Activated CD8-positive, alpha-beta memory T cell treated with anti-CD3 and anti-CD28 coated beads for 1 hour (primary cell): ENCODE measurements around the gene RNF182.
"Not testable (repeated sequence)": the region's sequence is repeated elsewhere in the genome, so short reads cannot be mapped to it uniquely, and the experiment has no call there.

Experiments used
- DNase-seq, 2 donors: peaks; one replicate each; pipeline ENCODE4 v3.0.0-alpha.2; 2020; ENCODE audit warnings: low read depth in 1 of 2; ENCODE audit errors: extremely low read depth in 1 of 2

Gene RNF182

DNA sequence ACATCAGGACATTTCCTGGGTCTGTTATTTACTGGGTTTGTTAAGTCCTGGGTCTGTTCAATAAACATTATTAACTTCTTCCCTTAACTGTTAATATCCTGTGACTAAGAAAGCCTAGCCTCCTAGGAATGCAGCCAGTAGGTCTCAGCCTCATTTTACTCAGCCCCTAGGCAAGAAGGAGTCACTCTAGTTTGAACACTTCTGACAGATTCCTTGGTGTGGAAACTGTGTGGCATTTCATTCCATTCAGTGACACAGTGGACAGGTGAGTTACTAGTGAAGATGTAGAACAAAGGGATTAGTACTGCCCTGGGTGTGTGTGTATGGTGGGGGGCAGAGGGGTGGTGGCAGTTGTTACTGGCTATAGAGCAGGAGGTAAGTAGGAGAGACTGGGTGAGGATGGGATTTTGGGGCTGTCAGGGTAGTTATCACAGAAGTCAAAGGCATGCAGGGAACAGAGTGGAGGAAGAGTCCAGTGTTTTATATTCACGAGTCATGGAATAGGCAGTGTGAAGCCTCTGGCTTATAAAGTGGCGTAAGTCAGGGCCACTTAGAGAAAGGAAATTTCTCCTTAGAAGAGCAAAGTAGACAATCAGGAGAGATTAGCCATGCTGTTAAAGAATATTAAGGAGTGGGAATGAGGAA is 28.4 kb downstream of the RNF182 start:
- DNase-seq, result no peak

DNA sequence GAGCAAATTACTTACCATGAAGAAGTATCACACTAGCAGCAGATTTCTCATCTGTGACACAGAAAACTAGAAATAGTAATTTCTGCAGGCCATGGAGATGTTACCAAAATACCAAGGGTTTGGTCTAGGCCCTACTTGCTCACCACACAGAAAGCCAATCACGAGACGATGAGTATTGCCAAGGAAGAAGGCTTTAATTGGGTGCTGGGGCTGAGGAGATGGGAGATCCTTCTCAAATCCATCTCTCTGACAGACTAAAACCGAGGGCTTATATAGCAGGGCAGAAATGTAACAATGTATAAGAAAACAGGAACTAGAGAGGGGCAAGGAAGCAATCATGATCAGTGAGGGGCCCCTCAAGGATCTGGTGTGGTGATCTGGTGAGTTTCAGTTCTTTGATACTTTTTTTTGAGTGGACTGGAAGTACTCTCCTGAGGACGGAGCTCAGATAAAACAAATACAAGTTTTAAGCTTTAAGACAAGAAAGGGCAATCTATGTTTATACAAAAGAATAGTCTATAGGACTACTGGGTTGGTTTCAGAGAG is 40.9 kb downstream of the RNF182 start:
- DNase-seq, result no peak

DNA sequence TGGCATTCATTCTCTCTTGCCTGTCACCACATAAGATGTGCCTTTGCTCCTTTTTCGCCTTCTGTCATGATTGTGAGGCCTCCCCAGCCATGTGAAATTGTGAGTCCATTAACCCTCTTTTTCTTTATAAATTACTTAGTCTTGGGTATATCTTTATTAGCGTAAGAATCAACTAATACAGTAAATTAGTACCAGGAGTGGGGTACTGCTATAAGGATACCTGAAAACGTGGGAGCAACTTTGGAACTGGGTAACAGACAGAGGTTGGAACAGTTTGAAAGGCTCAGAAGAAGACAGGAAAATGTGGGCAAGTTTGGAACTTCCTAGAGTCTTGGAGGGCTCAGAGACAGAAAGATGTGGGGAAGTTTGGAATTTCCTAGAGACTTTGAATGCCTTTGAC is 46.6 kb downstream of the RNF182 start:
- no peak for DNase-seq

DNA sequence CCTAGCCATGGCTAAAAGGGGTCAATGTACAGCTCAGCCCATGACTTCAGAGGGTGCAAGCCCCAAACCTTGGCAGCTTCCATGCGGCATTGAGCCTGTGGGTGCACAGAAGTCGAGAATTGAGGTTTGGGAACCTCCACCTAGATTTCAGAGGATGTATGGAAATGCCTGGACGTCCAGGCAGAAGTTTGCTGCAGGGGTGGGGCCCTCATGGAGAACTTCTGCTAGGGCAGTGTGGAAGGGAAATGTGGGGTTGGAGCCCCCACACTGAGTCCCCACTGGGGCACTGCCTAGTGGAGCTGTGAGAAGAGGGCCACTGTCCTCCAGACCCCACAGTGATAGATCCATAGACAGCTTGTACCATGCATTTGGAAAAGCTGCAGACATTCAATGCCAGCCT is 47.9 kb downstream of the RNF182 start:
- DNase-seq, result not testable (repeated sequence)

DNA sequence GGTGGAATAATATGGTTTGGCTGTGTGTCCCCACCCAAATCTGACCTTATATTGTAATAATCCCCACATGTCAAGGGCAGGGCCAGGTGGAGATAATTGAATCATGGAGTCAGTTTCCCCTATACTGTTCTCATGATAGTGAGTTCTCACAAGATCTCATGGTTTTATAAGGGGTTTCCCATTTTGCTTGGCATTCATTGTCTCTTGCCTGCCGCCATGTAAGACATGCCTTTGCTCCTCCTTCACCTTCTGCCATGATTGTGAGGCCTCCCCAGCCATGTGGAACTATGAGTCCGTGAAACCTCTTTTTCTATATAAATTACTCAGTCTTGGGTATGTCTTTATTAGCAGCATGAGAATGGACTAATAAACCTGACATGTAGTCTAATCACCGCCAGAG is 48.7 kb downstream of the RNF182 start:
- not testable (repeated sequence) for DNase-seq

DNA sequence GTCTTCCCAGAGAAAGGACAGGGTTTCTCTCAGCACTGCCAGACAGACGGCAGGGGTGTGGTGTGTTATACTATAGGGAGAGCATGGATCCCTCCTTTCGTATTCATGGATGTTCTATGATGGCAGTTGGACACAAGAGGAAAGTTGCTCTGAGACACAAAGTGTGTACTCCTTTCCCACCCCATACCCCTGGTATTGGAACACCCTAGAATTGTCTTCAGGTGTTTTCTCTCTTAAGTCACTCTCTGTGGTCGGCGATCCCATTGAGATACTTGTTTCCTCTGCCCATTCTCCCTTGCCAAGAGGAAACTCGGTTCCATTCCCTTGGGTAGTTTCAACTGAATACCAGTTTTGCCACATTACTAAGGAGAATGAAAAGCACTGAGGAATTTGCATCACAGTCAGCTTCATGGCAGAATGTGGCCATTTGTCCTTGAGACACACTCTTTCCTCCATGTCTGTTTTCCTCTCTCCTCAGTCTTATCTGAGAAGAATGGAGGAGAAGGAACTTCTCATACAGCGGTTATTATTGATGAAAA is 53.4 kb downstream of the RNF182 start:
- DNase-seq, result no peak

DNA sequence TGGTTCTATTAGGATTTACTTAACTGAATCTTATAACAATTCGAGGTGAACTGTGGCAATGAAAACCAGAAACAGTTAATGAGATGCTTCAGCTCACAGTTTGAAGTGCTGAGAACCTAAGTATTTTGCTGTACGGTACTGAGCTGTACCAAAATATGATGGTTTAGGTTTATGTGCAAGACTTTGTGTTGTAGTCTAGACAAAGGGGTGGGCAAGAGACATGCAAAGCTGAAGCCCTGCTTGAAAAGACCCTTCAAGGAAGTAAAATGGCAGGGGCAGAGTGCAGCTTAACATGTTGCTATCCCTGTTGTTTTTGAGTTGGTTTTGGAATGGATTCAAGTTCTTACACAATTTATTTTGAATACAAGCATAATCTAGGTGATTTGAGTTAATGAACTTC is 54.0 kb downstream of the RNF182 start:
- no peak for DNase-seq

DNA sequence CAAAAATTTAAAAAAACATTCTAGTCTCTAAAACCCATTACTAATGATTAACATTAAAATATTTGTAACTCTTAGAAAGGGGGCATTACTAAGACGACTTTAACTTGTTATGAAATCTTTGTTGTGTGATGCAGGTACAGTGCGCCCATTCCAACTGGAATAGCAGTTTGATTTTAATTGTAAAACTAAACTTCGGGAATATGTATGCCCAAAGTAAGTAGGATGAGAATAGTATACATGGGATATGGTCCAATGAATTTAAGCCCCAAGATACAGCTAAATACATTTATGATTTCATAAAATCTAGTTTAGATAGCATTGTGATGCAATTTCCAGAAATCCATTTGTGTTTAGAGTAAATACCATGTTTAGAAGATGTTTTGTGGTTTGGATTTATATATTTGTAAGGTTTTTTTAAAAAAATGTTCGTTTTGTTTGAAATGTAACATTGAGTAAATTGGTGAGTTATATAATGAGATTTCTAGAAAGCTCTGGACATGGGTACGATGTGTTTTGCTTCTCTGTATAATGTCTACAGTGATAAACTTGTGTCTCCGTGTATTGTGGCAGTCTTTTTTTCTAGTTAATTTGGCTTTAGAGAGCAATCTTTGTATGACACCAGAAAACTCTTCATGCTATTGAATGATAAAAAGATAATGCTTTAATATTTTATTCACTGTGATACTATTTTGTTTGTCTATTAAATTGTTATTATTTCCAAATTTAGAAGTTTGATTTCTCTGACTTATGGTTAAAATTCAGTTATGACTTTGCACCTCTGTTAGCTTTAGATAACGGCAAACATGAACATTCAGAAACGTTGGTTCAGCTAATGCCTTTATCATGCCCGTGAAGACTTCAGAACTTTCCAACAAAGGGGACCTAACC is 54.8 kb downstream of the RNF182 start:
- DNase-seq, result no peak

DNA sequence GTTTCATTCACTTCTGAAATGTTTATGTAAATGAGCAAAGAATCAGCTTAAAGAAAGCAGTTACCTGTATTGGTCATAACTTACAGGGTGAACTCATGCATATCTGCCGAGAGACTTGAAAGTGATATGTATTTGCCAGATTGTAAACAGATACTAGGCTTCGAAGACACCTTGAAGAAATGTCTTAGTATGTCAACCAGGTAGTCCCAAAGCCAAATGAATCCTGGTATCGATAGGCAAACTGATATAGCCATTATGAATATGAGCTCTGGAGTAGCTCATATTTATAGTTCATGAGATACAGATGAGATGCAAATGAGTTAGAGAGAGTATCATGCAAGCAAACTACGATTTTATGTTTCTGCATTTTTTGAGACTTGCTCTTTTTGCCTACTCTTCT is 55.8 kb downstream of the RNF182 start:
- no peak for DNase-seq

DNA sequence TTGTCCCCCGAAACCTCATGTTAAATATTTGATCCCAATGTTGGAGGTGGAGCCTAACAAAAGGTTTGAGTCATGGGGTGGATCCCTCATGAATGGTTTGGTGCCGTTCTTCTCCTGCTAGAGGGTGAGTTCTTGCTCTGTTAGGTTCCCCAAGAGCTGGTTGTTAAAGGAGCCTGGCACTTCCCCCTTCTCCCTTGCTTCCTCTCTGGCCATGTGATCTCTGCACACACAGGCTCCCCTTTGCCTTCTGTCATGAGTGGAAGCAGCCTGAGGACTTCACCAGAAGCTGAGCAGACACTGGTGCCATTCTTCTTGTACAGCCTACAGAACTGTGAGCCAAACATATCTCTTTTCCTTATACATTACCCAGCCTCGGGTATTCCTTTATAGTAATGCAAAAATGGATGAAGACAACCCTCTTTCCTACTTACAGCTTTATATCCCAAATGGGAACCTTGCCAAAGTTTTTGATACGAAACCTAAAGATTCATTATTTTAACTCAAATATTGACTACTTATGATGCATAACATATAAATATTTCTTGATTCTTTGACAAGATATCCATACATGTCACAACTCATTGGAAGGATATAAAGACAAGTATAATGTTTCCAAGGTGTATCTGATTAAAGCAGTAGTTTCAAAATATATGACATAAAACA is 61.0 kb downstream of the RNF182 start:
- DNase-seq, result no peak

DNA sequence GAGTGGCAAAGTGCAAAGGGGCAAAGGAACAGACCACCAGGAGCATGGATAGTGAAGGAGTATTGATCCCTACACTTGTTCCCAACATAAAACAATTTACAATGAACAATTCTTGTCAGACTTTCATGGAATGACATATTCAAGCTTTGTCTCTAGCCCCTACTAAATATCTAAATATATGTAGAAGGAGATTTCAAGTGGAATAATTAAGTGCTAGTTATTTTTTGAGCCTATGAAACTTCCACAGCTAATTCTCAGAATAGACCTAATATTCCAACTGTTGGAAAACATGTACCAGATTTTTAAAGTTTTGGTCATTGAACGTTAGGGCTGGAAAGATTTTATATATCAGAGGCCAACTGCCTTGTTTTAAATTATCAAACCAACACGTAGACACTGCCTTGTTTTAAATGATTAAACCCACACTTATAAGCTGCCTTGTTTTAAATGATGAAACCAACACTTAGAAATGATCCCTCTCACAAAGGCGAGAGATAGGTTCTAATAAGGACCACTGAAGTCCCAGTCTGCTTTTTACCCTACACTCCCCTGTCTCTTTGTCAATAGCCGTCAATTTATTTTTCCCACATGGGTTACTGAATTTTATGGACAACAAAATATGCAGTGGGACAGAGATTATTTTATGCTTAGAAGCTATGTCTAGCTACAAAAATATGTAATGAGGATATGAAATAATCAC is 62.1 kb downstream of the RNF182 start:
- no peak for DNase-seq

DNA sequence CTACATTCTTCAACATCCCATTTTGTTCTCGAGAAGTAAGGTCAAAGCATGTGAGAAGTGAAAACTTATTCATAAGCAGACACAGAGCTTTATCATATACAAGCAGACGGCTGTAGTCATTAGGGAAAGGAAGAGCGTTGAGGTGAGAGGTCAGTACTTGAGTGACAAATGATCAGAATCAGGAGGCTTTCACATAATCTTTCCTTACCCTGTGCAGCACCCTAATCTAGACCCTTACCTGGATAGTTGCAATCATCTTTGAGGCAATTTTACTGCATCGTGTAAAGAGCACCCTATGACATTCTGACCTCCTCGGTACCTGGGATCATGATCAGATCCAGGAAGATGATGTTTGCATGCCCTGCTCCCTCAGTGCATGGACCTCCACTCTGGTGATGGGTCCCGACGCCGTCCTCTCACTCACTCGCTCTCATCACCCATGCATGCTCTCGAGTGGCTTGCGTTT is 62.7 kb downstream of the RNF182 start:
- no peak for DNase-seq

DNA sequence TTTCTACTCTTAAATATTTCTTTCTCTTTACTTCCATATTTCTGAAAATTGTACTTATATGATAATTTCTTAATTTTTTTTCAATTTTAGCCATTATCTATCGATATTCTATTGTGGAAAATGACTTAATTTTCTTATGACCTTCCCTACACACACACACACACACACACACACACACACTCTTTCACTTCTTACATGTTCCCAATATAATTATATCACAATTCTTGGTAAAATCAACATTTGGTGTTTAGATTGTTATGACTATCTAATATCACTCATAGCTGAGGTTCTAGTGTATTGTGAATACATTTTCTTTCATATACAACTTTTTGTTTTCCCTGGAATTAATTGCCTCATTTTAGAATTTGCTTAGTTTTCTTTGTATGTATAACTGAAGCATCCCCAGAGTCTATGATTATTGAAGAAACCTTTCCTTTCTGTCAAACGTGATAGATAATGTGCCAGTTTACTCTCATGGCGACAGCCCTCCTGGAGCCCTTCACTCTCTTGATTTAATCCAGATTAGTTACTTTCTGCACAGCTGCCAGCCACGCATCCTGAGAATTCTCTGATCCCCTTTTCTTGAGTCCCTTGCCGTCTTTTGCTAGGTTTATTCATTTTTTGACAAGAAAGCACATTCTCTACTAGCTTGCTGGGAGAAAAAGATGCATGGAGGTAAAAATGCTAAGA is 63.4 kb downstream of the RNF182 start:
- no peak for DNase-seq

DNA sequence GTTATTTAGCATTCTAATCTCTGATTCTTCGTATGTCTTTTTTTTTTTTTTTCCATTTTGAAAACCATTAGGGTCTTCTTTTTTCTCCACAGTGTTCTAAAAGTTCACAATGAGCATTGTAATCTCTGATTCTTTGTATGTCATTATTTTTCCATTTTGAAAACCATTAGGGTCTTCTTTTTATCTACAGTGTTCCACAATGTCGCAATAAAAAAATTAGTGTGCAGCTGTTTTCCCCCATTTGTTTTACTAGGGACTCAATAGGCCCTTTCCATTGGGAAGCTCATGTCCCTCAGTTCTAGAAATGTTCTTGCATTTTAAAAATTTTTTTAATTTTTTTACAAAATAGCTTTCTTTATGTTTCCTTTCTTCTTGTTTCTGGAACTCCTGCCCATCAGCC is 64.2 kb downstream of the RNF182 start:
- DNase-seq, result no peak

DNA sequence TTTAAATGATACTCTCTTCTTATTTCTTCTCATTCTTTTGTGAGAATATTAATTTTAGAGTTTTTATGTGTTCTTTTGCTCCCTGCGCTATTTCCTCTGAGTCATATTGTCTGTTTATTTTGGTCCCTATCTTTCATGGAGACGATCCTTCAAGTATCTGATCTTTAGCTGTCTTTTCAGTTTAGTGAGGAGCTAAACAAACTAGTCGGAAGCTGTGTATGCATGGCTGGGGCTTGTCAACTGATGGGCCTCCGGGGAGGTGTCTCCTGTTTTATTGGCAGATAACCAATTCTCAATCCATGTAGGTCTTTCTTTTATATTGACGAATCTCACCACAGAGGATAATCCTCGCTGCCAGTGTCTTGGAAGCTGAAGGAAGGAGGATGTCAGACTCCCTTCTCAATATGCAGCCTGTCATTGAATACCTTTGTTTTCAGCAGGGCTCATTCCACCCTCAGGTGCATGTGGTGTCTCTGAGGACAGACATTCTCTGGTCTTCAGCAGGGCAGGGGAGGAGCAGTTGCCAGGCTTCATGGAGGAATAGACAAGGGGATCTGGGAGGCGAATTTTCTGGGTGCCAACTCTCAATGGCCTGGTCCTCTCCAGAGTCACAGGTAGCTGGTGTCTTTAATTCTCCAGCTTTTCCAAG is 64.9 kb downstream of the RNF182 start:
- no peak for DNase-seq

DNA sequence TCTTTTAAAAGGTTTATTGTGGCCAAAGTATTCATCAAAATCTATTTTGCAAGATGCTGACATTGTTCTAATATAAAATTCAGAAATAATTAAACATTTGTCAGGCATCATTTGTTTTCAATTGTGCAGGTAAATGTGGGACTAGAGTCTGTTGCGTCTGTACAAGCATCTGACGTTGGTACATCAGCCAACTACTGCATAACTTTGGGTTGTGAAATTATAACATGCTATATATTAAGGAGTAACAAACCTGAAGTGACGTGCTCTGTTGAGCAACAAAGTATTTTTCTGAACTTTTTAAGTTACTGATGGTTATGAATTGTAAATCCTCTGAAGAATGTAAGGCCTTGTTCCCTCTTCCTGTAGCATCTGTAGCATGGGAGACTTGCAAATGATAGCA is 66.0 kb downstream of the RNF182 start:
- no peak for DNase-seq

DNA sequence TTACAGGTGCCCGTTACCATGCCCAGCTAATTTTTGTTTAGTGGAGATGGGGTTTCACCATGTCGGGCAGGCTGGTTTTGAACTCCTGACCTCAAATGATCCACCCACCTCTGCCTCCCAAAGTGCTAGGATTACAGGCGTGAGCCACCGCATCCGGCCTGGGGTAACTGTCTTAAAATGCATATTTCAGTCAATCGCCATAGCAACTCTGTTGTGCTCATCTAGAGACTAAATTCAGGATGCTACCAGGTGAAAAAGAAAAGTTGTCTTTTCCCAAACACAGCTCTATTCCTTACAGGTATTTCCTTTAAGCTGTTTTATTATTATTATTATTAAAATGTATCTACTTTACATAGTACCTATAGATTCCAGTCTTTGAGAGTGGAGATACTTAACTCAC is 66.6 kb downstream of the RNF182 start:
- DNase-seq, result no peak

DNA sequence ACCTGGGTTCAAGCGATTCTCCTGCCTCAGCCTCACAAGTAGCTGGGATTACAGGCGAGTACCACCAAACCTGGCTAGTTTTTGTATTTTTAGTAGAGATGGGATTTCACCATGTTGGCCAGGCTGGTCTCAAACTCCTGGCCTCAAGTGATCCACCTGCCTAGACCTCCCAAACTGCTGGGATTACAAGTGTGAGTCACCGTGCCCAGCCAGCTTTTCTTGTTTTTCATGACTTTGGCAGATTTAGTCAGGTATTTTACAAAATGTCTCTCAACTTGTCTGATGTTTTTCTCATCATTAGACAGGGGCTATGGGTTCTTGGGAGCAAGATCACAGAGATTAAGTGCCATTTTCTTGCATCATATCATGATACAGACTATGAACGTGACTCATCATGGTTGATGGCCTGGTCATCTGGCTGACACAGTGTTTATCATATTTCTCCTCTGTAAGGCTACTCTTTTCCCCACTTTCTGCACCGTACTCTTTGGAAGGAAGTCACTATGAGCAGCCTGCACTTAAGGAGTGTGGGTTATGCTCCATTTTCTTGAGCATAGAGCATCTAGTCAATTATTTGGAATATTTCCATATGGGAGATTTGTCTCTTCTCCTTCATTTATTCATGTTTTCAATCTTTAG is 67.8 kb downstream of the RNF182 start:
- DNase-seq, result no peak

DNA sequence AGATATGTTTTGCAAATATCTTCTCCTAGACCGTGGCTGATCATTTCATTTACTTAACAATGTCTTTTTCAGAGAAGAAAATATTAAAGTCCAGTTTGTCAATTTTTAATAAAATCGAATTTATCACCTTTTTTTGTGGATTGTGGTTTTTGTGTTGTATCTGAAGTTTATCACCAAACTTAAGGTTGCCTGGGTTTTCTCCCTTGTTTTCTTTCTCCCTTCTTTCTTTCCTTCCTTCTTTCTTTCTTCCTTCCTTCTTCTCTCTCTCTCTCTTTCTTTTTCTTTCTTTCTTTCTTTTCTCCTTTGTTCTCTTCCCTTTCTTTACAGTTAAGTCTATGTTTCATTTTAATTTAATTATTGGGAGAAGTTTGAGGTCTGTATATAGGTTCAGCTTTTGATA is 68.7 kb downstream of the RNF182 start:
- DNase-seq, result no peak
